Small intestine (tissue), 7 donors: ENCODE data around the gene BCAT1. TPM values are rescaled to one million over a fixed set of nuclear protein-coding genes. Genes with fewer than 3 reads are reported as not detected.

Experiments used
- DNase-seq, 2 donors: peaks; one replicate each; pipeline versions ENCODE4 v3.0.0 to v3.0.0-alpha.2; 2013
- FAIRE-seq: peaks from 2 replicates; lab custom pipeline; 2012; peaks lifted over from hg19 to GRCh38; lab: Jason Lieb, UNC
- H3K27ac ChIP-seq, 3 donors: one replicate each; pipeline ENCODE4 v1.5.1; 2013; ENCODE audit warnings: low read length in 2 of 3, mild to moderate bottlenecking in 2 of 3, control low read depth in 1 of 3, inconsistent platforms in 1 of 3, low read depth in 1 of 3, moderate library complexity in 1 of 3
- H3K27me3 ChIP-seq, 3 donors: one replicate each; pipeline ENCODE4 v1.6.1; 2013; ENCODE audit warnings: low read length in 3 of 3, inconsistent platforms in 1 of 3; ENCODE audit not compliant: control insufficient read depth in 3 of 3, insufficient read depth in 3 of 3
- H3K36me3 ChIP-seq, 3 donors: one replicate each; pipeline ENCODE4 v1.6.1; 2013; ENCODE audit warnings: low read length in 3 of 3, inconsistent platforms in 1 of 3, low read depth in 1 of 3, mild to moderate bottlenecking in 1 of 3, moderate library complexity in 1 of 3; ENCODE audit not compliant: control insufficient read depth in 3 of 3, insufficient read depth in 2 of 3
- H3K4me1 ChIP-seq, 3 donors: one replicate each; pipeline ENCODE4 v1.6.1; 2013; ENCODE audit warnings: low read length in 2 of 3, inconsistent platforms in 1 of 3, low read depth in 1 of 3, mild to moderate bottlenecking in 1 of 3, moderate library complexity in 1 of 3; ENCODE audit not compliant: control insufficient read depth in 3 of 3, insufficient read depth in 2 of 3
- H3K4me3 ChIP-seq, 3 donors: one replicate each; pipeline ENCODE4 v1.5.1; 2013; ENCODE audit warnings: low read length in 3 of 3, control low read depth in 1 of 3, inconsistent platforms in 1 of 3, low read depth in 1 of 3, mild to moderate bottlenecking in 1 of 3, moderate library complexity in 1 of 3
- H3K9me3 ChIP-seq, 2 donors: one replicate each; pipeline ENCODE4 v1.6.1; 2013; ENCODE audit warnings: low read depth in 1 of 2, low read length in 1 of 2; ENCODE audit not compliant: control insufficient read depth in 2 of 2, insufficient read depth in 1 of 2
- whole genome bisulfite sequencing, 3 donors: extraction: QIAGEN DNeasy Blood & Tissue Kit; methylation state at CpG; one replicate each; pipeline ENCODE4 v1.1.7; 2013; 5-methylcytosine and 5-hydroxymethylcytosine counted together
- polyA plus RNA-seq, 4 donors: library from polyadenylated mRNA; stranded (reverse) in 3 of 4; unstranded in 1 of 4; fragments of 200-250 nt in 3 of 4; fragments of 120-200 nt in 1 of 4; gene quantifications; one replicate each; pipeline versions ENCODE4 v1.2.1 to v1.2.3, GENCODE V29; 2013
- donor health status: healthy with polysubstance abuse.
- donor health status: control.
- donor health status: control.
- donor health status: Bipolar disorder and iron deficiency.
- donor health status: healthy.

Gene BCAT1
- polyA plus RNA-seq, 4 donors = 0.22 to 5.3 (median 3.0) TPM

GRCh38 chr12:24823808-24824515, 124.9 kb downstream of the BCAT1 start:
- WGBS, 3 donors = 66 to 69% (median 68%) methylated on average over 5 of the region's 5 CpGs
- no peak for DNase-seq

DNA sequence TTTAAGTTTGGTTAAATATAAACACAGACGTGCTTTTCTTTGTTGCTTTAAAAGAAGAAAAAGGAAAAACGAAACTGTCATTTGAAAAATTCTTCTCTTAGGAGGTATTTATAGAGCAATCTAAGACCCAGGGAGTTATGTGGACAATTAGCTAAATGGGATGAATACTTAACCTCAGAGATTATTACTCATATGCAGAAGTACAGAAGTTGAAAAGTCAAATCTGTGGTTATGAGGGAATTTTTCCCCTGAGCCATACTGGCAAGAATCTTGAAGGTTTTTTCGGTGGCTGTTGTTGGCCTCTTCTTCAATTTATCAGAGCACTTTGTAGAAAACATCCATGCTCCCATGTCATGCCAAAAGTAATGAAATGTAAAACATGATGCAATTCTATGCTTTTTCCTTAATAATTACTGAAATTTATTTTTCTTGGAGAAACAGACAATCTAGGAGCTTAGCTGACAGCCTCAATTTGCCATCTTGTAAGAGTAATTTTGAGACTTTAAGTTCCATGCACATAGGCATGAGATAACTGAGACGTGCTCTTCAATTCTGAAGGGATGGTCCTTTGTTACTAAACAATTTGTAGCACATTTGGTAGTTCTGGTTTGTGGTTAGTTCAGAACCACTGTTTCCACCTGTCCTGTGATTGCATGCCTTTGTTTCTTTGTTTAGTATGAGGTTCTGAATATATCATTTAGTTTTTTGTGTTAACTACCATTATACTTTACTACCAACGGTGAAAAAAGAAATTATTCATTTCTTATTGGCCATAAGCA, 126.6 kb downstream of the BCAT1 start:
- Histone ChIP-seq H3K36me3 (no peaks in the 10 kb centered on the region), H3K27me3 (no peaks in the 10 kb centered on the region), H3K27ac (no peak overlapping the region), H3K9me3 (peaks cover 0 to 2% of the 10 kb centered on the region in 2 donors), H3K4me3 (no peak overlapping the region), H3K4me1 (peaks cover 0 to 4% (median 0%) of the 10 kb centered on the region in 3 donors)
- 59 to 73% (median 65%) methylated on average over 5 of the region's 5 CpGs for WGBS, 3 donors
- no peak for DNase-seq
- no peak for FAIRE-seq

More at GRCh38 chr12:24823808-24824515, 124.9 kb downstream of the BCAT1 start:
- no peak for FAIRE-seq
- H3K27me3 ChIP-seq = no peaks in the 10 kb centered on the region
- H3K9me3 ChIP-seq = peaks cover 0 to 2% of the 10 kb centered on the region in 2 donors
- no peak overlapping the region for H3K27ac ChIP-seq
- H3K4me3 ChIP-seq = no peak overlapping the region
- H3K36me3 ChIP-seq = no peaks in the 10 kb centered on the region
- peaks cover 0 to 4% (median 0%) of the 10 kb centered on the region in 3 donors for H3K4me1 ChIP-seq

DNA sequence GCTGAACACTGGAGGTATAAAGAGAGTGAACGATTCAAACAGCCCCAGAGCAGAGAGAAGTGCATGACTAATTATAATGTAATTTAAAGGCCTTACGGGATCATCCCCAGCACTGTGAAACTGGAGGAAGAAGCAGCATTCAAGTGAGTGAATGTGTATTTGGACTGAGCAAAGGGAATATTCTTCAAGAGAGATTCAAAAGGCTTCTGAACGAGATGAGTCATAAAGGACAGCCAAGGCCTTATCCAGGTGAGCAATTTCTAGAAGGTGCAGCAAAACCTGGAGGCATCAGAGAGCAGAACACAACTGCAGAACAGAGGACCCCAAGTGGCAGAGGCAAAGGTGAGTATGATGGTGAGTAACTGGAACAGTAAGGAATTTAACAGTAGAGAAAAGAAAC, 127.2 kb downstream of the BCAT1 start:
- FAIRE-seq = no peak
- H3K4me3 ChIP-seq = no peak overlapping the region

DNA sequence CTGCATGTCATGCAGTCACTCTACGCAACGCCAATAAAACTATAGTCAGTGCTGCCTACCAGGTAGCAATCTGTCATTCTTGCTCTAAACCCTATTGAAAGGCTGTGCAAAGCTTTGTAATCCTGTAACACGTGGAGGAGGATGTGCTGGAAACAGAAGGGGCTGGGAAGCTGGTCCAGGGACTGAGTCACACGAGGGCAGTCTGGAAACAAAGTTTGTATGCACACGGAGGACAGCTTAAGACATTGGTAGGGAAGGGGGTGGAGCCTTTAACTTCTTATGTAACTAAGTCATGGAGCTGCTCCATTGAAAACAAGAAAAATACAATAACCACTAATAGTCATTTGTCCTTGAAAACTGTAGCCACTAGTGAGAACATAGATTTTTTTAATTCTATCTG, 128.0 kb downstream of the BCAT1 start:
- Histone ChIP-seq H3K4me1 (peaks cover 0 to 4% (median 0%) of the 10 kb centered on the region in 3 donors), H3K27ac (no peak overlapping the region), H3K4me3 (no peak overlapping the region), H3K36me3 (no peaks in the 10 kb centered on the region), H3K27me3 (peaks cover 0 to 6% (median 0%) of the 10 kb centered on the region in 3 donors), H3K9me3 (peaks cover 0 to 2% of the 10 kb centered on the region in 2 donors)
- 72 to 76% (median 74%) methylated on average over 5 of the region's 5 CpGs for WGBS, 3 donors
- DNase-seq = no peak
- no peak for FAIRE-seq

More for the DNA sequence above, 127.2 kb downstream of the BCAT1 start:
- peaks cover 0 to 2% (median 0%) of the 10 kb centered on the region in 3 donors for H3K27me3 ChIP-seq
- DNase-seq = no peak
- no peaks in the 10 kb centered on the region for H3K36me3 ChIP-seq
- peaks cover 0 to 2% of the 10 kb centered on the region in 2 donors for H3K9me3 ChIP-seq
- H3K4me1 ChIP-seq = peaks cover 0 to 4% (median 0%) of the 10 kb centered on the region in 3 donors
- 67 to 72% (median 71%) methylated on average over 3 of the region's 3 CpGs for WGBS, 3 donors
- no peak overlapping the region for H3K27ac ChIP-seq

GRCh38 chr12:24818351-24818750, 130.6 kb downstream of the BCAT1 start:
- no peak for DNase-seq
- WGBS, 3 donors = 83 to 94% (median 84%) methylated on average over 1 of the region's 1 CpG
- Histone ChIP-seq H3K4me3 (no peak overlapping the region), H3K9me3 (no peaks in the 10 kb centered on the region), H3K27me3 (peaks cover 0 to 6% (median 0%) of the 10 kb centered on the region in 3 donors), H3K4me1 (peaks cover 0 to 4% (median 0%) of the 10 kb centered on the region in 3 donors), H3K27ac (no peak overlapping the region), H3K36me3 (no peaks in the 10 kb centered on the region)
- no peak for FAIRE-seq

DNA sequence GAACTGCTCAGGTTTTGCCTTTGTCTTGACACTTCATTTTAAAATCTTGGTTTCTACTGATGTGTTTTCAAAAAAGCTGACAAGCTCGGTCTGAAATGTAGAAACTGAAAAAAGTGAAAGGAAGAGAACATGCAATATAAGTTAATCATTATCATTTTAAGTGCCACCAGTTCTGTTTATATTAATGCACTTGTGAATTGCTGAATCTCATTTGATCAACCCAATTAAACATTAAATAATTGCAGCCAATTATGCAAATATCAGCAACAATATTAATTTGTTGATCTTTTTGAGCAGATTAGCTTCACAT, 133.8 kb downstream of the BCAT1 start:
- H3K4me3 ChIP-seq = peak overlapping the region in 1 of 3 donors; percentile 28
- H3K27me3 ChIP-seq = peaks cover 0 to 6% (median 0%) of the 10 kb centered on the region in 3 donors
- no peak overlapping the region for H3K27ac ChIP-seq
- DNase-seq = no peak
- WGBS, 3 donors = 3 to 24% (median 10%) methylated on average over 1 of the region's 1 CpG
- no peaks in the 10 kb centered on the region for H3K36me3 ChIP-seq
- FAIRE-seq = peak; percentile 76
- H3K9me3 ChIP-seq = no peaks in the 10 kb centered on the region
- no peaks in the 10 kb centered on the region for H3K4me1 ChIP-seq

GRCh38 chr12:24814379-24815113, 134.4 kb downstream of the BCAT1 start:
- H3K27ac ChIP-seq = peak overlapping the region in 1 of 3 donors; percentile 43
- FAIRE-seq = no peak
- 7 to 45% (median 15%) methylated on average over 2 of the region's 2 CpGs for whole genome bisulfite sequencing, 3 donors

DNA sequence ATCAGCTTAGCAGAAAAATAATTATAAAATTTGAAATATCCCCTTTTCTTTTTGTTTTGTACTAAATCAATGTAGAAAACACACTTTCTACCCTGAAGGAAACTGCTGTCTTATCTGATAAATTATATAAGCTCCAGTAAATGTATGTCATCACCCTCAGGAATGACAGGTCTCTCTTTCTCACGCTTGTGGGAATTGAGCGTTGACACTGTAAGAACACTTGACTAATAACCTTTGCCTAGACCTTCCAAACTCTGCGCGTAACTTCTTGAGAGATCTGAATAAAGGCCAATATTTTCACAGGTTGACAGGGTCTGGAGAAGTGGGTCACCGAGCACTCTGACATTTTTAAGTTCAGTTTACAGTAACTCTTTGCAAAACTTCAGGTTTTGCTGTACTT, 138.5 kb downstream of the BCAT1 start:
- Histone ChIP-seq H3K27ac (no peak overlapping the region), H3K36me3 (no peaks in the 10 kb centered on the region), H3K4me1 (no peaks in the 10 kb centered on the region), H3K4me3 (no peak overlapping the region), H3K9me3 (no peaks in the 10 kb centered on the region), H3K27me3 (no peaks in the 10 kb centered on the region)
- FAIRE-seq = no peak
- WGBS, 3 donors = 74 to 87% (median 83%) methylated on average over 5 of the region's 5 CpGs
- no peak for DNase-seq

More at GRCh38 chr12:24814379-24815113, 134.4 kb downstream of the BCAT1 start:
- peak; percentile 26 to 65 for DNase-seq
- no peaks in the 10 kb centered on the region for H3K9me3 ChIP-seq
- H3K36me3 ChIP-seq = no peaks in the 10 kb centered on the region
- peak overlapping the region in 1 of 3 donors; percentile 28 for H3K4me3 ChIP-seq
- H3K27me3 ChIP-seq = peaks cover 0 to 6% (median 0%) of the 10 kb centered on the region in 3 donors
- H3K4me1 ChIP-seq = no peaks in the 10 kb centered on the region
